ENCODE data around the gene DNAJA4. TPM values are rescaled to one million over a fixed set of nuclear protein-coding genes. Genes with fewer than 3 reads are reported as not detected.

DNAJA4 gene
- total RNA-seq = 10 to 100 TPM; 11.7 to 26.2 (median 21.9) TPM
- polyA plus RNA-seq = 10 to 100 TPM; 18.8 to 43.5 (median 19.8) TPM
- long read RNA-seq, donor 1, transcript DNAJA4-202 (7 exons, 3,116 nt) = major isoform, 14 of 276 reads
- long read RNA-seq, donor 1, partial matches to known transcripts = 184 of 276 reads
- long read RNA-seq, donor 1, other reads (novel, unspliced or antisense) = 74 of 276 reads
- long read RNA-seq, donor 2, transcript DNAJA4-202 (7 exons, 3,116 nt) = major isoform, 6 of 10 reads
- long read RNA-seq, donor 2, partial matches to known transcripts = 0 of 10 reads
- long read RNA-seq, donor 2, other reads (novel, unspliced or antisense) = 0 of 10 reads
- long read RNA-seq, donor 3, transcript DNAJA4-202 (7 exons, 3,116 nt) = major isoform, 10 of 12 reads
- long read RNA-seq, donor 3, partial matches to known transcripts = 0 of 12 reads
- long read RNA-seq, donor 3, other reads (novel, unspliced or antisense) = 0 of 12 reads
- long read RNA-seq, donor 4, partial matches to known transcripts = 0 of 1 reads
- long read RNA-seq, donor 4, other reads (novel, unspliced or antisense) = 0 of 1 reads
- long read RNA-seq, donor 5, transcript DNAJA4-202 (7 exons, 3,116 nt) = major isoform, 37 of 42 reads
- long read RNA-seq, donor 5, partial matches to known transcripts = 2 of 42 reads
- long read RNA-seq, donor 5, other reads (novel, unspliced or antisense) = 1 of 42 reads
- long read RNA-seq, donor 6, partial matches to known transcripts = 0 of 2 reads
- long read RNA-seq, donor 6, other reads (novel, unspliced or antisense) = 1 of 2 reads
- long read RNA-seq, donor 7, partial matches to known transcripts = 0 of 5 reads
- long read RNA-seq, donor 7, other reads (novel, unspliced or antisense) = 0 of 5 reads
- long read RNA-seq, donor 8, transcript DNAJA4-202 (7 exons, 3,116 nt) = major isoform, 6 of 144 reads
- long read RNA-seq, donor 8, partial matches to known transcripts = 67 of 144 reads
- long read RNA-seq, donor 8, other reads (novel, unspliced or antisense) = 69 of 144 reads
- long read RNA-seq, donor 9, transcript DNAJA4-202 (7 exons, 3,116 nt) = major isoform, 7 of 180 reads
- long read RNA-seq, donor 9, partial matches to known transcripts = 120 of 180 reads
- long read RNA-seq, donor 9, other reads (novel, unspliced or antisense) = 49 of 180 reads
- long read RNA-seq, donor 10, partial matches to known transcripts = 57 of 92 reads
- long read RNA-seq, donor 10, other reads (novel, unspliced or antisense) = 32 of 92 reads

- peak; percentile 57 to 80 (median 64) for DNase-seq
- intact Hi-C loops (cut with DNase I) = no loop called here
- TF ChIP-seq, protein P1, sequence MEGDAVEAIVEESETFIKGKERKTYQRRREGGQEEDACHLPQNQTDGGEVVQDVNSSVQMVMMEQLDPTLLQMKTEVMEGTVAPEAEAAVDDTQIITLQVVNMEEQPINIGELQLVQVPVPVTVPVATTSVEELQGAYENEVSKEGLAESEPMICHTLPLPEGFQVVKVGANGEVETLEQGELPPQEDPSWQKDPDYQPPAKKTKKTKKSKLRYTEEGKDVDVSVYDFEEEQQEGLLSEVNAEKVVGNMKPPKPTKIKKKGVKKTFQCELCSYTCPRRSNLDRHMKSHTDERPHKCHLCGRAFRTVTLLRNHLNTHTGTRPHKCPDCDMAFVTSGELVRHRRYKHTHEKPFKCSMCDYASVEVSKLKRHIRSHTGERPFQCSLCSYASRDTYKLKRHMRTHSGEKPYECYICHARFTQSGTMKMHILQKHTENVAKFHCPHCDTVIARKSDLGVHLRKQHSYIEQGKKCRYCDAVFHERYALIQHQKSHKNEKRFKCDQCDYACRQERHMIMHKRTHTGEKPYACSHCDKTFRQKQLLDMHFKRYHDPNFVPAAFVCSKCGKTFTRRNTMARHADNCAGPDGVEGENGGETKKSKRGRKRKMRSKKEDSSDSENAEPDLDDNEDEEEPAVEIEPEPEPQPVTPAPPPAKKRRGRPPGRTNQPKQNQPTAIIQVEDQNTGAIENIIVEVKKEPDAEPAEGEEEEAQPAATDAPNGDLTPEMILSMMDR (IDR thresholded peaks at IDR 0.05) = no peak
- peak in 1 of 2 donors; percentile 31 for TF ChIP-seq POLR2A (IDR thresholded peaks at IDR 0.05)
Measured at GRCh38 chr15:78264304-78265136, at the start of gene DNAJA4. DNAJA4 (plus strand) TSS chr15:78264562; CDS start chr15:78264764, 202 bp downstream.

GRCh38 chr15:78216276-78217104, 47.9 kb upstream of the DNAJA4 start:
- H3K36me3 ChIP-seq (replicated peaks in 1 of 2) = no peaks in the 10 kb centered on the region
- H3K27me3 ChIP-seq = no peaks in the 10 kb centered on the region
- H3K9me3 ChIP-seq (replicated peaks in 1 of 3) = no peaks in the 10 kb centered on the region
- no peak overlapping the region for H3K4me3 ChIP-seq
- 48 to 62% (median 51%) methylated on average over 7 of the region's 7 CpGs for WGBS, 4 donors
- H3K4me1 ChIP-seq (replicated peaks in 1 of 2) = peaks cover 32% of the 10 kb centered on the region in 2 donors
- TF ChIP-seq, protein P1 (IDR thresholded peaks at IDR 0.05) = no peak
- TF ChIP-seq POLR2A (IDR thresholded peaks at IDR 0.05) = no peak
- intact Hi-C loops (cut with DNase I) = no loop called here
- DNase-seq = peak; percentile 95 to 97 (median 96)
- peak overlapping the region; percentile 23 to 83 (median 68) for H3K27ac ChIP-seq

More at GRCh38 chr15:78264304-78265136, at the start of gene DNAJA4:
- Histone ChIP-seq H3K27ac (peak within 1 kb of the TSS in 3 of 5 donors; percentile 37 to 74 (median 73)), H3K27me3 (no peaks in the 10 kb centered on the region), H3K4me3 (peak within 1 kb of the TSS in 3 of 4 donors; percentile 45 to 67 (median 51)), H3K36me3 (replicated peaks in 1 of 2) (no peaks in the 10 kb centered on the region), H3K4me1 (replicated peaks in 1 of 2) (peaks cover 8 to 21% of the 10 kb centered on the region in 2 donors), H3K9me3 (replicated peaks in 1 of 3) (no peaks in the 10 kb centered on the region)
- 3 to 4% (median 3%) methylated on average over 30 to 107 of the region's 107 CpGs; no CpG with 5 or more reads in 1 of the 4 donors for WGBS, 4 donors

DNA sequence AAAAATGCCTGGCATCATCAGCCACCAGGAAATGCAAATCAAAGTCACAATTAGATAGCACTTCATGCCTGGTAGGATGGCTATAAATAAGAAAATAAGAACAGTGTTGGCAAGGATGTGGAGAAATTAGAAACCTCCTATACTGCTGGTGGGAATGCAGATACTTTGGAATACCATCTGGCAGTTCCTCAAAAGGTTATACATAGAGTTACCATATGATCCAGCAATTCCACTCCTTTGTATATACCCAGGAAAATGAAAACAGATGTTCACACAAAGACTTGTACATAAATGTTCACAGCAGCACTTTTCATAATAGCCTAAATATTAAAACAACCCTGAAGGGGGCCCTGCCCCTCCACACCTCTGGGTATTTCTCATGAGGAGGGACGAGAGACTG, 43.6 kb upstream of the DNAJA4 start:
- no peak overlapping the region for H3K27ac ChIP-seq
- intact Hi-C loops (cut with DNase I) = no loop called here

More for the DNA sequence above, 43.6 kb upstream of the DNAJA4 start:
- Histone ChIP-seq H3K36me3 (replicated peaks in 1 of 2) (no peaks in the 10 kb centered on the region), H3K27me3 (no peaks in the 10 kb centered on the region), H3K4me1 (replicated peaks in 1 of 2) (peaks cover 7 to 10% of the 10 kb centered on the region in 2 donors), H3K4me3 (no peak overlapping the region), H3K9me3 (replicated peaks in 1 of 3) (no peaks in the 10 kb centered on the region)
- no peak for DNase-seq
- TF ChIP-seq POLR2A (IDR thresholded peaks at IDR 0.05) = no peak
- TF ChIP-seq, protein P1 (IDR thresholded peaks at IDR 0.05) = no peak
- 73 to 93% (median 88%) methylated on average over 1 of the region's 1 CpG for WGBS, 4 donors
